GM19240 (cell line): ENCODE data around the gene TOMM20.
A peak's percentile ranks its signal among the peaks of the same experiment; 100 is the strongest.
"Not testable (repeated sequence)": the region's sequence is repeated elsewhere in the genome, so short reads cannot be mapped to it uniquely, and the experiment has no call there.

Source experiments
- DNase-seq: peaks from one replicate; pipeline ENCODE4 v3.0.0; 2011; ENCODE audit warnings: low spot score; ENCODE audit not compliant: insufficient read length

Gene TOMM20

DNA sequence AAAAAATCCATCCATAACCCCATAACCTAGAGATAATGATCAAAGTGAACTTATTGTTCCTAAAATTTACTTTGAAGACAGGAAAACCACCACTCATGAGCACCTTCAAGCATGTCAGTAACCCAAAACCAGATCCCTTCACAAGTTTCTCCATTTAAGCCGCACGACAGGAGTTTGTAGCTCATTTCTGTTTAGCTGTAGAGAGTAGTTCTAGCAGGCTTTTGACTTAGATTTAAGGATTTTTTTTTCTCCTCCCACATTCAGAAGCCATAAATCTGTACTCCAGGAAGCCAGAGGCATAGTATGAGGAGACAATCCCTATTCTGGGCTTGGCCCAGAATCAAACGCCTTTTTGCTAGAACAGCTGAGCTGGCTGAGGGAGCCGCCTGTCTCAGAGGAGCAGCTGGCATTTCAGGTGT, 25.6 kb downstream of the TOMM20 start:
- no peak for DNase-seq

DNA sequence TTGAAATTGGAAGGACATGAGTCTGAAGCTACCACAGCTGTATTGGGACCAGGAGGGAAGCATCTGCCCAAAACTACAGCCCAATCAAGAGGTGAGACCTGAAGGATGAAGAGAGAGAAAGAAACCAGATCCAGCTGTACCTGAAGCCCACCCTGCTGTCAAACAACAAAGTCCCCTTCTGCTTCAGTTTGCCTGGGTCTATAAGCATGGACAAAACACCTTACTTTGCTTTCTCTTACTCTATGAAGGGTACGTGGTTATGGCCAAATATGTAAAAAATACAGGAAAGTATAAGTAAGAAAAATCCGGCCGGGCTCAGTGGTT, 26.4 kb downstream of the TOMM20 start:
- DNase-seq: no peak

DNA sequence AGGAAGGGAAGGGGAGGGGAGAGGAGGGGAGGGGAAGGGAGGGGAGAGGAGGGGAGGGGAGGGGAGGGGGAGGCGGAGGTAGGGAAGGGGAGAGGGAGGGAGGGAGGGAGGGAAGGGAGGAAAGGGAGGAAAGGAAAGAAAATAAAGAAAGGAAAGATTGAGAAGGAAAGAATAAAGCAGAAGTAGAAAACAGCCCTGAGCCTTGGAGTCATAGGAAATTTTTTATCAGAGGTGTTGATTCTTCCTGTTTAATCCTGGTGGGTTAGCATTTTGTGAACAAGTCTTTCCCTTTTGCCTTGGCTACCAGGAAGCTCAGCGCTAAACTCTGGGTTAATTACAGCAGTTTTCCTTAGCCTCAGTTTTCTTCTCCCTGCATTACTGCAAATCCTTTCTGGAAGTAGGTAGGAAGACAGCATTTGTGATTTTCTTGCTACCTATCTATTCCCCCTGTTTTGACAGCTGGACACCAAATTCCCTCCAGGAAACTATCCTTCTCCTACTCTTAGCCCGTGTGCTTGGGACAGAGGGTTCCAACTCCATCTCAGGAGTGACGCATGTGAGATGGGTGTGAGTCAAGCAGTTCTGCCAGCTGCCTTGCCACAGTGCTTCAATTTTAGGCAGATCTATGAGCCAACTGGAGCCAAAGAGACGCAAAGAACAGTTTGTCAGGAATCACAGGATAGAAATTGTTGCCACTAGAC, 26.9 kb downstream of the TOMM20 start:
- DNase-seq: no peak

DNA sequence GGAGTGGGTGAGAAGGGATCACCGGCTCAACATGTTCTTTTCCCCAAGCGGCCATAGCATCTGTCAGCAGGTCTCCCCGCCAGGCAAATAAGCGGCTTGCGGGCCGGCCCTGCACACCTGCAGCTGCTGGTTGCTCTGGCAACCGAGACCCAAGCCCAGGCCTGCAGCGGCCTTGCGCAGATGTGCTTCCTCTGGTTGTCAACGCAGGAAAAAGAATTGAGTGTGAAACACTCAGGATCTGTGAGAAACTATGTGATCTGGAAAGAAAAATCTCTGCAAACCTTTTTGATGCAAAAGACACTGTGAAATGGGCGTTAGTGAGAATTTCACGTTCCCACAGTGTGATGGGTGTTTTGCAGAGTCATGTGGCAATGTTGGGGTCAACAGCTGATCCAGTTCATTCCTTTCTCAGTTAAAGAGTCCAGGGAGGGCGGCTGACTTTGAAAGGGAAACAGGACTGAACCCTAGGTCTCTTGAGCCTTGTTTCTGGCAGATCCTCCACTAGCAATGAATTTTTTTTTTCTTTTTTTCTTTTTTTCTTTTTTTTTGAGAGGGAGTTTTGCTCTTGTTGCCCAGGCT, 28.4 kb downstream of the TOMM20 start:
- no peak for DNase-seq

DNA sequence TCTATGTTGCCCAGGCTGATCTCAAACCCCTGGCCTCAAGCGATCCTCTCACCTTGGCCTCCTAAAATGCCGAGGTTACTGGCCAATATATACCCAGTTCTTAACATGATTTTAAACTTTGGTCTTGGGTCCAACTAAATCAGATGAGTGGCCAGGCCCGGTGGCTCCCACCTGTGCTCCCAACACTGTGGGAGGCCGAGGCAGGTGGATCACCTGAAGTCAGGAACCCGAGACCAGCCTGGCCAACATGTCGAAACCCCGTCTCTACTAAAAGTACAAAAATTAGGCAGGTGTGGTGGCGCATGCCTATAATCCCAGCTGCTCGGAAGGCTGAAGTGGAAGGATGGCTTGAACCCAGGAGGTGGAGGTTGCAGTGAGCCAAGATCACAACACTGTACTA, 29.6 kb downstream of the TOMM20 start:
- DNase-seq: no peak

DNA sequence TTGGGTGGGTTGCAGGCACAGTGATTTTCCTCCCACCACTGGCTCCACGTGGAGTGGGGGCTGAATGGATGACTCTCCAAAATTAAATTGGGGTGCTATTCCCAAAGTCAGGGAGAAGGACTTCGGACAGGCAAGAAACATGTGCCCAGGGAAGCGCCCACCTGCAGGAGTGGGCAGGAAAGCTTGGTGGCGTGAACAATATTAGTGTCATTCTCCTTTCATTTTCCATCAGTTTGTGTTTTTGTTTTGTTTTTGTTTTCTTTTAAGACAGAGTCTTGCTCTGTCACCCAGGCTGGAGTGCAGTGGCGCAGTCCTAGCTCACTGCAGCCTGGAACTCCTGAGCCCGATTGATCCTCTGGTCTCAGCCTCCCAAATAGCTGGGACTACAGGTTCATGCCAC, 30.1 kb downstream of the TOMM20 start:
- DNase-seq: no peak

DNA sequence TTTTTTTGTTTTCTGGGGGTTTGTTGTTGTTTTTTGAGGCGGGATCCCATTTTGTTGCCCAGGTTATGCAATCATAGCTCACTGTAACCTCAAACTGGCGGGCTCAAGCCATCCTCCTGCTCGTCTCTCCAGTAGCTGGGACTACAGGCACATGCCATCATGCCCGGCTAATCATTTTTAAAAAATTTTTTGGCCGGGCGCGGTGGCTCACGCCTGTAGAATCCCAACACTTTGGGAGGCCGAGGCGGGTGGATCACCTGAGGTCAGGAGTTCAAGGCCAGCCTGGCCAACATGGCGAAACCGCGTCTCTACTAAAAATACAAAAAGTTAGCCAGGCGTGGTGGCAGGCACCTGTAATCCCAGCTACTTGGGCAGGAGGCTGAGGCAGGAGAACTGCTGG, 31.1 kb downstream of the TOMM20 start:
- not testable (repeated sequence) for DNase-seq

DNA sequence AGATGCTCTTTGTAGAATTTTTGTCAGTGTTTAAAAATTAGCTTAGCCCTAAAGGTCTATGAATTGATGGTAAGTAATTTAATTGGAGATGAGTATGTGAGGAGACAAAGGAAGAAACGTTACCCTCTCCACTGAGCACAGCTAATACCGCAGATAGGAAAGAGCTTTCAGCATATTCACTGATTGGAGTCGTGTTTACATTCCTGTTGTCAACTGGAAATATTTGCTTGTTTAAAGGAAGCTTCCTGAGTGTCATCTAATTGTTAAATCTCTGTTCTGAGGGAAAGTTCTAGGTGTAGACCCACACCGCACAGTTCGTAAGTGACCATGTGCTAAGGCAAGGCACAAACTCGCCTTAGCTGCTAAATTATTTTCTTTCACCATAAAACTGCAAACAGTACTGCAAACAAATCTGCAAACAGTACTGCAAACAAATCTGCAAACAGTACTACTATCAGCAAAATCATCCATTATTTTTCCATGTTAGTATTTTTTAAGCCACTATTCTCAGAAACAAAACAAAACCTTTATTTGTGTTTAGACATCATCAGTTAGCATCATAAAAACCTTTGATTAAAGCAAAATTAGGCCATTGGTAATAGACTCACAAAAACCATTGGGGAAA, 32.6 kb downstream of the TOMM20 start:
- DNase-seq: no peak

DNA sequence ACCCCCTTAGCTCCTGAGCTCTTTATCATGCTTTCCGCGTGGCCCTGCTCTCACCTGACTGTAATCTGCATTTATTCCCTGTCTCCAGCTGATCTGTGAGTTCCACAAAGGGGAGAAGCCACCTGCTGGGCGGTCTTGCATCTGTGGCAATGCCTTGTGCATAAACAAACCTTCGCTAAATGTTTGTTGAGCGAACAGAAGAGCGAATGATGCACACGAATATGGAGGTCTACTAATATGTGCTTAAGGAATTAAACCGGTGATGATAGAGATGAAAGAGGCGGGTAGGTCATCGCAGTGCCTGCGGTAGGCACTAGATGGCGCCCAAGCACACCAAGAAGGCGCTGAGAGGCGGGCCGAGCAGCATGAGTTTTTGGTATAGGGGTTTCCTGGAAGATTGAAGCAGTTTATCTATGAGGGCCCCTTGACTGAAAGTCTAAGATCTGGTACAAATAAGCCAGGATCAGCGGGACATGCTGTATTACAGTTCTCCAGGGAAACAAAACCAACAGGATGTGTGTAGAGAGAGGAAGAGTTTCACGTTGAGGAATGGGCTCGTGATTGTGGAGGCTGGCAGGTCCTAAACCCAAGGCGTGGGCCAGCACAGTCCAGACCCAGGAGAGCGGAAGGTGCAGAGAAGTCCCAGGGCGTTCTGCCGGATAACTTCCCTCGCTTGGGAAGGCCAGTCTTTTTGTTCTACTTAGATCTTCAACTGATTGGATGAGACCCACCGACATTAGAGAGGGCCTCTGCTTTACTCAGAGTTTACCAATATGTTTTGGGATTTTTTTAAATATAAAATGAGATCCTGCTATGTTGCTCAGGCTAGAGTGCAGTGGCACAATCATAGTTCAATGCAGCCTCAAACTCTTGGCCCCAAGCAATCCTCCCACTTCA, 34.7 kb downstream of the TOMM20 start:
- DNase-seq: peak; percentile 49

DNA sequence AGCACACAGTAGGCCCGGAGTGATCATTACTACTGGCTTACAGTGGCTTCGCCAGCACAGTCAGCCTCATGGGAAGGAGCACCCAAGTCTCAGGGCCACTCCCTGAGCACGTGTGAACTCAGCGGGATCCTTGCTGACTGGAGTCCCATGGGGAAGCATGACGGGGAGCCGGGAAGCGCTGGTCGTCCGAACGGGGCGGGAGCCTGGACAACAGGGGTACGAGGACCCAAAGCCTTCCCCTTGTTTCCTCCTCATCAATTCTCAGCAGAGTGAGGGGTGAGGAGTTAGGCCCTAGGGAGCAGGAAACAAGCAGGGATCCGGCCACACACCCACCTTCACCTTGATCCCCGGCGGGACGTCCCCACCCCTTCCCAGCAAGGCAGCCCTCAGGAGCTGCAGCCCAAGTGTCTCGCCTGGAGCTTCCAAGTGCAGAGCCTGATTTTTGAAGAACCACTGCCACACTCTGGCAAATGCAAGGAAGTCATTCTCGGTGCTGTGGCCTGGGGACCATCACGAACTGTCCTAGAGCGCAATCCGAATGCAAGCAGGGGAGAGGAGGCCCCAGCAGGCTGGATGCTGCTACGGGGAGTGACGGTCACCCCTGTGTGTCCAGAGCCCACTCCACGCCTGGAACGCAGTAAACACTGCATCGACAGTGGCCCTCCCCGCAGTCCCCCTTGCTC, 35.5 kb downstream of the TOMM20 start:
- no peak for DNase-seq

DNA sequence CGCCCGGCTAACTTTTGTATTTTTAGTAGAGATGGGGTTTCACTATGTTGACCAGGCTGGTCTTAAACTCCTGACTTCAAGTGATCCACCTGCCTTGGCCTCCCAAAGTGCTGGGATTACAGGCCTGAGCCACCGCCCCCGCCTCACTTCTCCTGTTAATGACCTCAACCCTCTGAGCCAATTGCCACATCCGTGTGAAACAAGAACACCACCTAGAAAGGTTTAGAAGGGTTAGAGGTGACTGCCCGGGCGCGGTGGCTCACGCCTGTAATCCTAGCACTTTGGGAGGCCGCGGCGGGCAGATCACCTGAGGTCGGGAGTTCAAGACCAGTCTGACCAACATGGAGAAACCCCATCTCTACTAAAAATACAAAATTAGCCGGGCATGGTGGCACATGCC, 36.2 kb downstream of the TOMM20 start:
- DNase-seq: not testable (repeated sequence)

DNA sequence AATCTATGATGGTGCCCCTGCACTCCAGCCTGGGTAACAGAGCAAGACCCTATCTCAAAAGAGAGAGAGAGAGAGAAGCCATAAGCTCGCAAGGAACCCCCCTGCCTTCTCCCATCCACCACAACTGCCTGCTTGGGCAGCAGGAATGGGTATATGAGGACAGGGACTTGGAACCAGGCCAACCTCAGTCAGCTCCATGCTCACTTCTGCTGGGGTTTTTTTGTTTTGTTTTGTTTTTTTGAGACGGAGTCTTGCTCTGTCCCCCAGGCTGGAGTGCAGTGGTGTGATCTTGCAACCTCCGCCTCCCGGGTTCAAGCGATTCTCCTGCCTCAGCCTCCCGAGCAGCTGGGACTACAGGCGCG, 36.6 kb downstream of the TOMM20 start:
- DNase-seq: not testable (repeated sequence)

DNA sequence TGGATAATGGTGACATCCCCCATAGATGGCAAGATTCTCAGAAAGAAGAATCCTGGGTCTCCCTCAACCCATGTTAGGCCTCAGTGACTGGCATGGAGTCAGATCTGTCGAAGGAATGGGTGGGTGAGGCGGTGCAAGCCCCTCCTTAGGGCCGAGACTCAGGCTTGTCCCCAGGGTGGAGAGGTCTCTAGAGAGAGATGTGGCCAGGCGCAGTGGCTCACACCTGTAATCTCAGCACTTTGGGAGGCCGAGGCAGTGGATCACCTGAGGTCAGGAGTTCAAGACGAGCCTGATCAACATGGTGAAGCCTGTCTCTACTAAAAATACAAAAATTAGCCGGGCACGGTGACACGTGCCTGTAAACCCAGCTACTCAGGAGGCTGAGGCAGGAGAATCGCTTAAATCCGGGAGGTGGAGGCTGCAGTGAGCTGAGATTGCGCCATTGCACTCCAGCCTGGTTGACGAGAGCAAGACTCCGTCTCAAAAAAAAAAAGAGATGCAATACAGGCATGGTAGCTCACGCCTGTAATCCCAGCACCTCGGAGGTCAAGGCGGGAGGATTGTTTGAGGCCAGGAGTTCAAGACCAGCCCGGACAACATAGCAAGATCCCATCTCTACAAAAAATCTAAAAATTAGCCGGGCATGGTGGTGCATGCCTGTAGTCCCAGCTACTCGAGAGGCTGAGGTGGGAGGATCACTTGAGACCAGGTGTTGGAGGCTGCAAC, 37.2 kb downstream of the TOMM20 start:
- DNase-seq: not testable (repeated sequence)

DNA sequence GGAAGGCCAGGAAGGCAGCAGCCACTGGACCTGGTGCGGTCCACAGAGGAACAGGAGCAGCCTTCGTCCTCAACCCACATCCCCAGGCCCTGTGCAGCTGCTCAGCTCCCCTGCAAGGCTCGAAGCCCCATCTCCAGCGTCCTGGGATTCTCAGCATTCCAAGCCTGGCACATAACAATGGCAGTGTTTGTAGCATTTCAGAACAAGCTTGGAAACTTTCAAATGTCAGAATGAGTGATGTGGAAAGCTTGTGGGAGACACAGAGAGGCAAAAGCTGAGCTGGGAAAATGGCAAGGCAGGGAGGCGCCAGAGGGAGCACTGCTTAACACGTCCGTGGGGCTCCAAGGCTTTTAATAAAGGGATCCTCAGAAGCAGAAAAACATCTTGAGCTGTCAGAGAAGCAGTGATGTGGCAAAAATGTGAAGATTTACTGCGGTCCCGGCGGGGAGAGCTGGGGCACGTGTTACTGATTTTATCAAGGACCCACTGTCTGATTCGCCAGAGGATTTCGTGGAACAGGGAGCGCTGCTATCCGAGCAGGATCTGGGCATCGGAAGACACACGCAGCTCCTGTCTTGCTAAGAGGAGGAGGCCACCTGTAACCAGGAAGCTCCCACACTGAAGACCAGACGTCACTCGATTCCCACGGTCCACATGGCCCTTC, 38.1 kb downstream of the TOMM20 start:
- DNase-seq: no peak

DNA sequence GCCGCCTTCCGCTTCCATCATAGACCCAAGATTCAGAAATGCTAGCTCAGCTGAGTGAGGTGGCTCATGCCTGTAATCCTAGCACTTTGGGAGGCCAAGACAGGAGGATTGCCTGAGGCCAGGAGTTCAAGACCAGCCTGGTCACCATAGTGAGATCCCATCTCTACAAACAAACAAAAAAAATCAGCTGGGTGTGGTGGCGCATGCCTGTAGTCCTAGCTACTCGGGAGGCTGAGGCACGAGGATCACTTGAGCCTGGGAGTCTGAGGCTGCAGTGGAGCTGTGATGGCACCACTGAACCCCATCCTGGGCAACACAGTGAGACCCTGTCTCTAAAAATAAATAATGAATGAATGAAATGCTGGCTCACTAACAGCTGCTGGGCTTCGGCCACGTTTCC, 39.7 kb downstream of the TOMM20 start:
- DNase-seq: no peak

DNA sequence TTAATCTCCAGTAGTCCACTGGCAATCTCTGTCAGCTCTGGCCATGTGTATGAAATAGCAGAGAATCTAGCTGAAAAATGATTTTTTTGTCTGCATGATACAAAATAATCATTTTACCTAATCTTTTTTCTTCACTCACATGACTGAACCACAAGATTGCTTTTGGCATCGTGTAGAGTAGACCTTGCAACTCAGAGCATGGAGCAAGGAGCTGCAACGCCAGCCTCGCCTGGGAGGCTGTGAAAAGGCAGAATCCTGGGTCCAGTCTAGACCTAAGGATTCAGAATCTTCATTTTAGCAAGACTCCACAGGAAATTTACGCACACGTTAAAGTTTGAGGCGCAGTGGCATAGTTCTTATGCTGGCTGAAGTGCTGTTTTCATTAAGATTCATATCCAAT, 40.2 kb downstream of the TOMM20 start:
- DNase-seq: no peak

DNA sequence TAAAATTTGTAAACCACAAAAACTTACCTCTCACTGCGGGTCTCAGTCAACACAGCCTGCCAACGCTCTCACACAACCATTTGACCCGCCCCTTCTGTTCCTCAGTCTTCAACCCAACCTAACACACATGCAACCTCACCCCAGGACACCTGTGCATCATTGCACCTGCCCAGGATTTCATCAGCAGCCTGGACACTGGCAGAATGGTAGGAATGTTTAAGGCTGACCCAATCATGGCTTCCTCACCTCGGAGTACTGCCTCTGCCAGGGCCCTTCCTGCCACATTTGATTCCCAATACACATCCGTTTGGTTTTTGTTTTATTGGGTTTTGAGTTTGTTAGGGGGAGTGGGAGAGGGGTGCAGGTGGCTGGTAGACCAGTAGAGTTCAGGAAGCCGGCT, 40.7 kb downstream of the TOMM20 start:
- DNase-seq: no peak

DNA sequence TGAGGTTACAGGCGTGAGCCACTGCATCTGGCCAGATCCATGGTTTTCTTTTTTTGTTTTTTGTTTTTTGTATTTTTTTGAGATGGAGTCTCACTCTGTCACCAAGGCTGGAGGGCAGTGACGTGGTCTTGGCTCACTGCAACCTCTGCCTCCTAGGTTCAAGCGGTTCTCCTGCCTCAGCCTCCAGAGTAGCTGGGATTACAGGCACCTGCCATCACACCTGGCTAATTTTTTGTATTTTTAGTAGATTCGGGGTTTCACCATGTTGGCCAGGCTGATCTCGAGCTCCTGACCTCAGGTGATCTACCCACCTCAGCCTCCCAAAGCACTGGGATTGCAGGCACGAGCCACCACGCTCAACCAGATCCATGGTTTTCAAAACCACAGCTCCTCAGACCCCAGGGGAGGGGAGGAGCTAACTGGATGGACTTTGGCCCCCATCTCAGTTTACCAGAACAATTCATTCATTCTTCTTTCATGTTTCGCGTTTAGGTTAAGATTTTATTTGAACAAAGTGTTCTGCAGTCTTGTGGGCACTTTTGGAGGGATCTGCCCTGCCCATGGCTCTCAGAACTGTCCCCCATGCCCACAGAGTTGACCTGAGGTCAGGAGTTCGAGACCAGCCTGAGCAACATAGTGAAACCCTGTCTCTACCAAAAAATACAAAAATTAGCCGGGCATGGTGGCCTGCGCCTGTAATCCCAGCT, 43.1 kb downstream of the TOMM20 start:
- not testable (repeated sequence) for DNase-seq

DNA sequence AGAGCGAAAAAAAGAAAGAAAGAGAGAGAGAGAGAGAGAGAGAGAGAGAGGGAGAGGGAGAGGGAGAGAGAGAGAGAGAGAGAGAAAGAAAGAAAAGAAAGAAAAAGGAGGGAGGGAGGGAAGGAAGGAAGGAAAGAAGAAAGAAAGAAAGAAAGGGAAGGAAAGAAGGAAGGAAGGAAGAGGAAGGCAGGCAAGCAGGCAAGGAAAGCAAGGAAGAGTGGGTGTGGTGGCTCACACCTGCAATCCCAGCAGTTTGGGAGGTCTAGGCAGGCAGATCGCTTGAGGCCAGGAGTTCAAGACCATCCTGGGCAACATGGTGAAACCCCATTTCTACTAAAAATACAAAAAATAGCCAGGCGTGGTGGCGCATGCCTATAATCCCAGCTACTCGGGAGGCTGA, 47.8 kb downstream of the TOMM20 start:
- not testable (repeated sequence) for DNase-seq

DNA sequence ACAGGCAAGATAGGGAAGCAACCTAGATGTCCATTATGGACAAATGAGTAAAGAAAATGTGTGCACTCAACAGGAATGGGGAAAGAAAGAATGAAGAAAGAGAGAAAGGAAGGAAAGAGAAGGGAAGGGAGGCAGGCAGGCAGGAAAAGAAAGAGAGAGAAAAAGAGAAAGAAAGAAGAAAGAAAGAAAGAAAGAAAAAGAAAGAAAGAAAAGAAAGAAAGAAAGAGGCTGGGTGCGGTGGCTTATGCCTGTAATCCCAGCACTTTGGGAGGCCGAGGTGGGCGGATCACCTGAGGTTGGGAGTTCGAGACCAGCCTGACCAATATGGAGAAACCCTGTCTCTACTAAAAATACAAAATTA, 48.4 kb downstream of the TOMM20 start:
- not testable (repeated sequence) for DNase-seq
